Measurements from ENCODE around the gene SLC13A5. TPM values are rescaled to one million over a fixed set of nuclear protein-coding genes. Genes with fewer than 3 reads are reported as not detected.

Gene SLC13A5
- total RNA-seq, 2 donors from 2014 or later, result 0.21 TPM; not detected in 1

Small RNA genes within 50 kb of the gene (microRNA-seq; reads per million reads assigned to microRNA genes)
- gene MIR4520-1 (0 reads per million in 2 donors), gene MIR4520-2 (0 reads per million in 2 donors)

Other genes with a start within 250 kb of the SLC13A5 start
- 1 to 10 TPM; 3.1 to 3.4 TPM for gene PITPNM3, start 156.8 kb downstream of the SLC13A5 start, total RNA-seq
- 1 to 10 TPM; 4.7 to 6.3 TPM for gene KIAA0753, start 72.7 kb downstream of the SLC13A5 start, total RNA-seq
- 10 to 100 TPM; 50.5 to 58.2 TPM for gene TXNDC17, start 72.3 kb downstream of the SLC13A5 start, total RNA-seq
- gene MED31, start 61.8 kb downstream of the SLC13A5 start, total RNA-seq, result 10 to 100 TPM; 14.7 to 15.6 TPM
- under 1 TPM; 0.59 to 0.63 TPM for gene C17orf100, start 61.6 kb downstream of the SLC13A5 start, total RNA-seq
- 10 to 100 TPM; 21.7 to 50.1 TPM for gene XAF1, start 42.7 kb upstream of the SLC13A5 start, total RNA-seq
- gene FBXO39, start 62.8 kb upstream of the SLC13A5 start, total RNA-seq, result under 1 TPM; 0.12 to 0.34 TPM
- not detected for gene TEKT1, start 118.4 kb upstream of the SLC13A5 start, total RNA-seq

Measured in left cardiac atrium (tissue), 2 donors.